GM21381 (cell line): ENCODE results near the gene SHROOM4.

Source experiments
- ATAC-seq: cut with Tn5 transposase; IDR thresholded peaks from one replicate; pipeline ENCODE4 v1.9.1; 2021; ENCODE audit warnings: mild to moderate bottlenecking, moderate library complexity; ENCODE audit not compliant: unreplicated experiment

SHROOM4 gene

DNA sequence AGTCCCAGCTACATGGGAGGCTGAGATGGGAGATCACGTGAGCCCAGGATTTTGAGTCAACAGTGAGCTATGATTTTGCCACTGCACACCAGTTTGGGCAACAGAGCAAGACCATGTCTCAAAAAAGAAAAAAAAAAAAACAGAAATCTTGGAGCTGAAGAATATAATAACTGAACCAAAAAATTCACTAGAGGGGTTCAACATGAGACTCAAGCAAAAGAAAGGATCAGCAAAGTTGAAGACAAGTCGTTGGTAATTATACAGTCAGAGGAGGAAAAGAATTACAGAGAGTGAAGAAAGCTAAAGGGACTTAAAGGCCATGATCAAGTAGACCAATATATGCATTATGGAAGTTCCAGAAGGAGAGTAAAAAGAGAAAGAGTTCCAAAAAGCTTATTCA is 26.9 kb downstream of the SHROOM4 start:
- ATAC-seq, result no peak

DNA sequence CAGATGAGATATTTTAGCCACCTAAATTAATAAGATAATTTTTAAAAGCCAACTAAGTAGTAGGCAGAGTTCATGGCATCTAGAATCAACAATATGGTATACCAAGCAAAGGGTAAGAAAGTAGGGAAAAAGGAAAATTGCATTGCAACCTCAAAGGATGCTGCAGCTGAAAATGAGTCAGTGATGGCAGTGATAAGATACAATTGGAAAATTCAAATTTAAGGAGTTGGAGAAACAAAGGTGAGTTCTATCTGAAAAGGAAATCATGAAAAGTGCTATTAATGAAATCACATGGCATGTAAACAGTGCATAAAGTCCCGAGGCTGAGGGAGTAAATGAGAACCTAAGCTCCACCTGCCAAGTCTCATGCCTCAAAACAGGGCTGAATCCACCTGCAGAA is 33.9 kb downstream of the SHROOM4 start:
- ATAC-seq, result no peak

GRCh38 chrX:50779694-50780093 is 34.3 kb downstream of the SHROOM4 start:
- no peak for ATAC-seq

- ATAC-seq, result no peak
Observed at GRCh38 chrX:50778272-50778671, 35.7 kb downstream of the SHROOM4 start.

DNA sequence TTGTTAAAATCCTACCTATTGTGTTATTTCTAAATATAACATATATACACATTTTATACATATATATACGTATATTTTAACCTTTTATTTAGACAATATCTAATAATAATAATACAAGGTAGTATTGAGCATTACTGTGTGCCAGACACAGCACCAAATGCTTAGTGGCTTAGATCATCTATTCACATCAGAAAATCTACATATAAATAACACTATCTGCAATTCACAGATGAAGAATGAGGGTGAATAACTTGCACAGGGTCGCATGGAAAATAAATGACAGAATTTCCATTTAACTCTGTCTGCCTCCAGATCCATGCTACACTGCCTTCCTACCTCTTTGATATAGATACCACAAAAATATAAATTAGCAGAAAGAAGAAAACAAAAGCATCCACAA is 37.7 kb downstream of the SHROOM4 start:
- no peak for ATAC-seq

- ATAC-seq, result no peak
Observed at GRCh38 chrX:50771382-50771781, 42.6 kb downstream of the SHROOM4 start.

- ATAC-seq, result no peak
Observed at GRCh38 chrX:50770702-50771101, 43.3 kb downstream of the SHROOM4 start.

GRCh38 chrX:50769389-50770063 is 44.5 kb downstream of the SHROOM4 start:
- ATAC-seq, result no peak

- ATAC-seq, result no peak
Observed at GRCh38 chrX:50768801-50769200, 45.2 kb downstream of the SHROOM4 start.

- ATAC-seq, result no peak
Observed at GRCh38 chrX:50765986-50766385, 48.0 kb downstream of the SHROOM4 start.

DNA sequence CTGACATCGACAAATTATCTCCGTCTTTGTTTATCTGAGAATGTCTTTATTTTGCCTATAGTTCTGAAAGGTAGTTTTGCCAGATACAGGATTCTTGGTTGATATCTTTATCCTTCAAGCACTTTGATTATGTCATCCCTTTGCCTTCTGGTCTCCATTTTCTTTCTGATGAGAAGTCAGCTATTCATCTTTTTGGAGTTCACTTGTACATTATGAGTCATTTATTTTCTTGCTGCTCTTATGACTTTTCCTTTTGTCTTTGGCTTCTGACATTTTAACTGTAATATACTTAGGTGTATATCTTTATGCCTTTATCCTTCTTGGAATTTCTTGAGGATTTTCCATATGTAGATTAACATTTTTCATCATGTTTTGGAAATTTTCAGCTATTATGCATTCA is 51.4 kb downstream of the SHROOM4 start:
- no peak for ATAC-seq

DNA sequence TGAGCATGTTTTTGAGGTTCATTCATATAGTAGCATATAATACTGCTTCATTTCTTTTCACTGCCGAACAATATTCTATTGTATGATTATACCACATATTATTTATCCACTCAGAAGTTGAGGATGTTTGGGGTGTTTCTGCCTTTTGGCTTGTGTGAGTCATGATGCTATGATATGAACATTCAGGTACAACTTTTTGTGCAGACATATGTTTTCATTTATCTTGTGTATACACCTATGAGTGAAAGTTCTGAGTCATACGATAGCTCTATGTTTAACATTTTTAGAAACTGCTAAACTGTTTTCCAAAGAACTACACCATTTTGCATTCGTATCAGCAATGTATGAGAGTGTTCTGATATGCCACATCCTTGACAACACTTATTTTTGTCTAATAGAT is 57.7 kb downstream of the SHROOM4 start:
- no peak for ATAC-seq

- ATAC-seq, result no peak
Observed at GRCh38 chrX:50751091-50751490, 62.9 kb downstream of the SHROOM4 start.

DNA sequence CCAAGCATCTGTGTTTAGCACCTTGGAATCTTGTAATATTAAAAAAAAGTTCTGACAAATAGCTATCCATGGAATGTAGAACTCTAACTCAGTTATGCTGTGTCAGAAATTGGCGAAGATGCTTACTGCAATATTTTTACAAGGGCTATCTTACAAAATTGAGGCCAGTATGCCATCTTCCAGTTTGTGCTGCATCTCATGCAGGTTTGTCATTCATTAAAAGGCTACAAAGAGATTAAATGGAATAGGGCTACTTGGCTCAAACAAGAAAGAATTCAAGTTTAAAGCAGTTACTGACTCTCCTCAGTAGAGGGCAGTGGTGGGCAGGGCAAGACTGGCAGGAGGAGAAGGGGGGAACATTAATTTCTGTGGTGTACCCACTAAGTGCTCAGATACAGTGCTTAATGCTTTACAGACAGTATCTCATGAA is 66.5 kb downstream of the SHROOM4 start:
- ATAC-seq, result no peak

DNA sequence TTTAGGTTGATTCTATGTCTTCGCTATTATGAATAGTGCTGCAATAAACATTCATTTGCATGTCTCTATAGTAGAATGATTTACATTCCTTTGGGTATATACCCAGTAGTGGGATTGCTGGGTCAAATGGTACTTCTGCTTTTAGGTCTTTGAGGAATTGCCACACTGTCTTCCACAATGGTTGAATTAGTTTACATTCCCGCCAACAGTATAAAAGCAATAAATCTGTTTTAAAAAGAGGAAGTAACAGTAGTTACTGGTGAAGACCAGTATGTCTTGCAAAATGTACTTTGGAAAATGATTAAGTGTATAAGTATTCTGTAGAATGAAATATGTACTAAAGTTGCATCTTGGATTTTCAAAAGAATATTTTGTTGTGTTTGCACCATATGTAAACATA is 77.3 kb downstream of the SHROOM4 start:
- ATAC-seq, result no peak

- ATAC-seq, result no peak
Observed at GRCh38 chrX:50726296-50726695, 87.7 kb downstream of the SHROOM4 start.

- no peak for ATAC-seq
Observed at GRCh38 chrX:50725310-50725709, 88.7 kb downstream of the SHROOM4 start.

DNA sequence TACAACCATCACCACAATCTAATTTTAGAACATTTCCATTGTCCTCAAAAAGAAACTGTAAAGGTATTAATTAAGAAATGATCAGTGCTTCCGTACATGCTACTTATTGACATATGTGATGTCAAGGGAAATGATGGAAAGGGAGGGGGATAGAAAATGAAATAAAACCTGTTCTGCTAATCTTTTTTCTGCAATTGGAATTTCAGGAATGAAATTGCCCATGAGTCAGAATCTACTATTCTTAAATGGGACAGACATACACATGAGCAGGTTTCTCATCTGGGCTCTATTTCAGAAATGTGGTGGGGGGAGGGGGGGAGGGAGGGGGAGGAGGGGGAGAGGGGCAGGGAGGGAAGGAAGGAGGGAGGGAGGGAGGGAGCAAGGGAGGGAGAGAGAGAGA is 91.0 kb downstream of the SHROOM4 start:
- no peak for ATAC-seq

DNA sequence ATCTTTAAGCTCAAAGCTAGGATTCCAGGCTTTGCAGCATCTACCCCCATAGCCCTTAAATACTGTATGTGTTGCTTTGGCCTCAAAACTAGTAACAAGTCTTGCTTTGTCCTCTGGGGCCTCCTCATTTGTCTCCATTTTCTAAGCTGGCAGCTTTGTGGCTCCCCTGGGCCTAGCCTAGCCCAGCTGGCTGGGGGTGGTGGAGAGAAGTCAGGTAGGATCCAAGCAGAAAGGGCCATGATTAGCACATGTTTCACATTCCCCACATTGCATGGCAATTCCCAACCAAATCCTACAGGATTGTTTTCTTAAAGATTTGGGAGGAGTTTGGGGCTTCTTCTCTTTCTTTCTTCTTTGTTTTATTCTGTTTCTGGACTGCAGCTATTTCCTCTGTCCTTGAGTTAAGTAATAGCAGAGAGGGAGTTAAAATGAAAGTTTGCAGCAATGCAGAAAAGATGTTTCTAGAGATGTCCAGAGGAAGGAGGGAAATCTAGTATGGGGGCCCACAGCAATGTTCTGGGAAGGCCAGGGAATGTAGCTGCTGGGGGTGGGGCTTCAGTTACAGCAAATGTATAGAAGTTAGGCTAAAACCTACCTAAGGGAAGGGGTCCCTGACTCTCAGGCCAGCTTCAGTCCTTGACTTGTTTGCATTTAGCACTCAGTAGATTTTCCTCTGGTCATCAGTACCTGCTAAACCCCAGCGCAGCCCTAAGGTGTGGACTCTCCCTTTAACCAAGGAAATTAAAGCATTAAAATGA is 92.1 kb downstream of the SHROOM4 start:
- ATAC-seq, result no peak

DNA sequence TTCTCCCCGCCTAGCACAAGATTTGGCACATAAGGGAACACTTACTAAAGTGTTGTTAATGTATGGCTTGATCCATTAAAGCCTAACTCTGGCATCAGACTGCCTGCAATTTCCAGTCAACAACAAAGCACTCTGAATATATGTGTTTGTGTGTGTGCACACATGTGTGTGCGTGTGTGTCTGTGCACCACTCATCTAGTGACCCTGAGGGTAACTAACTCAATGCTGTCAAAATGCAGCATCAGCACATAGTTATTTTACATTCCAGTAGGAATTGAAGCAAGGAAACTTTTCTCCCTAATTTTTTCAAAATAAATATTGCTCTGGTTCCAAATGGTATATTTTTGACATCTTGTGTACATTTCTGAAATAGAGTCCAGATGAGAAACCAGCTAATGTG is 94.4 kb downstream of the SHROOM4 start:
- no peak for ATAC-seq

DNA sequence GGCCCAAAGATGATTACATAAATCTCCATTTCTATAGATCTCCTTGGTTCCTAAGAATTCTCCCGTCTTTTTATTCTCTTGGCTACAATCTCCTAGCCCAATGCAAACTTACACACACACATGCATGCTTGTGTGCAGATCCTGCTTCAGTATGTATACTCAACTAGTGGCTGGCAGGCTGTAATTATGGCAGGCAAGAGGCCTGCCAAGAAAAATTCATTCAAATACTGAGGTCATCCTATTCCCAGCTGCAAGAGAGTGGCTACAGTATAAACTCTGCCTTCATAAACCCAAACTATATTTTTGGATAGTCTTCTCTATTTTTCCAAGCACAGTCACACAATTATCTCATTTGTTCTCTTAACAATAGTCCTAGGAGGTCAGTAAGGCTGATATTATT is 95.2 kb downstream of the SHROOM4 start:
- no peak for ATAC-seq

DNA sequence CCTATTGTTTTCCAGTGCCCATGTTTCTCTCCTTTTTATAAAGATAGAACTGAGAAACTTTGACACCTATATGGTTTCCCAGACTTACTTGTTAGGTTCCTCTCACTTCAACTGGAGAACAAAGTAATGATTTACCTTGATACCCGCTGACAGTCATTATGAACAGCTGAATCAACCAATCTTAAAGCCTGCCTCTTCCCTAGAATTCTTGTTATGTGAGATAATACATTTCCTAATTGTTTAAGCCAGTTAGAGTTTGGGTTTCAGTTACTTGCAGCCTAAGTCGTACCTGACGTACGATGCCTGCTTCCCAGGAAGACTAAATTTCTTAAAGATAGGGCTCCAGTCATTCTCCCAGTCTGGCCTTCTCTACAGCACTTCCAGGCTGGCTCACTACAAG is 97.3 kb downstream of the SHROOM4 start:
- ATAC-seq, result no peak

GRCh38 chrX:50712777-50713176 is 101.2 kb downstream of the SHROOM4 start:
- ATAC-seq, result no peak
